ENCODE measurements around the gene MSH5.

DNA sequence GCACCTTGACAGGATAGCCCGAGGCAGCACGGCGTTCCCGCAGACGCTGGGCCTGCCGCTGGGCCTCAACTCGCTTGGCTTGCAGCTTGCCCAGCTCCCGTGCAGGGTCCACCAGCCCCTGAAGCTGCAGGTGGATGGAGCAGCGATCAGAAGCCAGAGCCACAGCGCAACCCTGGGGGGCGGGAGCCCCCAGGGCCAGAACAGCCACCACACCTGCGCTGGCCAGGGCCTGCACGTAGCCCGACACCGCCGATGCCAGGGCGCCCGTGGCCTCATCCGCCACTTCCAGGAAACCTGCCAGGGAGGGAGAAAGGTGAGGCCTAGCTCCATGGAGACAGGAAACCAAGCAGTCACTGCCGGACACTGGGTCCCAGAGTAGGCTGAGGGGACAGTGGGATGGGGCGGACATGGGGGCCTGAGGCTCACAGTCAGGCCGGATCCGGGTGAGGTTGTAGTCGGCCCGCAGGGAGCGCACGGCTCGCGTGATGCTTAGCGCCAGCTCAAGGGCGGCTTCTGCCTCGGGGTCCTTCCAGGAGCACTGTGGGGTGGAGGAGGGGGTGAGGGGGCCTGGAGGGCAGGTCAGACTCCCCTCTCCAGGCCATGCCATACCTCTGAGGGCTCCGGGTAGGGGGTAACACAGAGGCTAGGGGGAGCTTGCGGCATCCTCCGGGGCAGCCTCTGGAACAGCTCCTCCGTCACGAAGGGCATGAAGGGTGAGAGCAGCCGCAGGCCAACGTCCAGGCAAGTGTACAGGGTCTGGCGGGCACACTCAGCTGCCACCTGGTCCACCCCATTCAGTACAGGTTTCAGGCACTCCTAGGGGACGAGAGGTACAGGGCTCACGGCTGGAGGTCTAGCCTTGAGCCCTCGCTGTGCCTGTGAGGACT lies 39.4 kb downstream of the MSH5 start:
- TF ChIP-seq, protein P1, sequence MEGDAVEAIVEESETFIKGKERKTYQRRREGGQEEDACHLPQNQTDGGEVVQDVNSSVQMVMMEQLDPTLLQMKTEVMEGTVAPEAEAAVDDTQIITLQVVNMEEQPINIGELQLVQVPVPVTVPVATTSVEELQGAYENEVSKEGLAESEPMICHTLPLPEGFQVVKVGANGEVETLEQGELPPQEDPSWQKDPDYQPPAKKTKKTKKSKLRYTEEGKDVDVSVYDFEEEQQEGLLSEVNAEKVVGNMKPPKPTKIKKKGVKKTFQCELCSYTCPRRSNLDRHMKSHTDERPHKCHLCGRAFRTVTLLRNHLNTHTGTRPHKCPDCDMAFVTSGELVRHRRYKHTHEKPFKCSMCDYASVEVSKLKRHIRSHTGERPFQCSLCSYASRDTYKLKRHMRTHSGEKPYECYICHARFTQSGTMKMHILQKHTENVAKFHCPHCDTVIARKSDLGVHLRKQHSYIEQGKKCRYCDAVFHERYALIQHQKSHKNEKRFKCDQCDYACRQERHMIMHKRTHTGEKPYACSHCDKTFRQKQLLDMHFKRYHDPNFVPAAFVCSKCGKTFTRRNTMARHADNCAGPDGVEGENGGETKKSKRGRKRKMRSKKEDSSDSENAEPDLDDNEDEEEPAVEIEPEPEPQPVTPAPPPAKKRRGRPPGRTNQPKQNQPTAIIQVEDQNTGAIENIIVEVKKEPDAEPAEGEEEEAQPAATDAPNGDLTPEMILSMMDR (conservative IDR thresholded peaks at IDR 0.05; ENCODE audit: low read depth in 2 of 2): no peak
- no peak for TF ChIP-seq EZH2 (IDR thresholded peaks at IDR 0.05; ENCODE audit: low read depth, unreplicated experiment)
- TF ChIP-seq EZH2phosphoT487 (IDR thresholded peaks at IDR 0.05; ENCODE audit: unreplicated experiment): no peak
- TF ChIP-seq, protein P2, sequence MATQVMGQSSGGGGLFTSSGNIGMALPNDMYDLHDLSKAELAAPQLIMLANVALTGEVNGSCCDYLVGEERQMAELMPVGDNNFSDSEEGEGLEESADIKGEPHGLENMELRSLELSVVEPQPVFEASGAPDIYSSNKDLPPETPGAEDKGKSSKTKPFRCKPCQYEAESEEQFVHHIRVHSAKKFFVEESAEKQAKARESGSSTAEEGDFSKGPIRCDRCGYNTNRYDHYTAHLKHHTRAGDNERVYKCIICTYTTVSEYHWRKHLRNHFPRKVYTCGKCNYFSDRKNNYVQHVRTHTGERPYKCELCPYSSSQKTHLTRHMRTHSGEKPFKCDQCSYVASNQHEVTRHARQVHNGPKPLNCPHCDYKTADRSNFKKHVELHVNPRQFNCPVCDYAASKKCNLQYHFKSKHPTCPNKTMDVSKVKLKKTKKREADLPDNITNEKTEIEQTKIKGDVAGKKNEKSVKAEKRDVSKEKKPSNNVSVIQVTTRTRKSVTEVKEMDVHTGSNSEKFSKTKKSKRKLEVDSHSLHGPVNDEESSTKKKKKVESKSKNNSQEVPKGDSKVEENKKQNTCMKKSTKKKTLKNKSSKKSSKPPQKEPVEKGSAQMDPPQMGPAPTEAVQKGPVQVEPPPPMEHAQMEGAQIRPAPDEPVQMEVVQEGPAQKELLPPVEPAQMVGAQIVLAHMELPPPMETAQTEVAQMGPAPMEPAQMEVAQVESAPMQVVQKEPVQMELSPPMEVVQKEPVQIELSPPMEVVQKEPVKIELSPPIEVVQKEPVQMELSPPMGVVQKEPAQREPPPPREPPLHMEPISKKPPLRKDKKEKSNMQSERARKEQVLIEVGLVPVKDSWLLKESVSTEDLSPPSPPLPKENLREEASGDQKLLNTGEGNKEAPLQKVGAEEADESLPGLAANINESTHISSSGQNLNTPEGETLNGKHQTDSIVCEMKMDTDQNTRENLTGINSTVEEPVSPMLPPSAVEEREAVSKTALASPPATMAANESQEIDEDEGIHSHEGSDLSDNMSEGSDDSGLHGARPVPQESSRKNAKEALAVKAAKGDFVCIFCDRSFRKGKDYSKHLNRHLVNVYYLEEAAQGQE (IDR thresholded peaks at IDR 0.05; ENCODE audit: unreplicated experiment): no peak
- TF ChIP-seq NANOG (IDR thresholded peaks at IDR 0.05; ENCODE audit: borderline replicate concordance): no peak
- no peak for TF ChIP-seq POLR2AphosphoS5 (IDR thresholded peaks at IDR 0.05; ENCODE audit: low read depth)
